GM19035 (cell line): ENCODE measurements around the gene AHNAK.
"Not testable (repeated sequence)": the region's sequence is repeated elsewhere in the genome, so short reads cannot be mapped to it uniquely, and the experiment has no call there.

Source experiments
- ATAC-seq: cut with Tn5 transposase; IDR thresholded peaks from one replicate; pipeline ENCODE4 v1.9.1; 2021; ENCODE audit not compliant: unreplicated experiment

Gene AHNAK

GRCh38 chr11:62552485-62553079 is 6.0 kb upstream of the AHNAK start:
- no peak for ATAC-seq

GRCh38 chr11:62550478-62550877 is 3.9 kb upstream of the AHNAK start:
- not testable (repeated sequence) for ATAC-seq

GRCh38 chr11:62548545-62549335 is 2.1 kb upstream of the AHNAK start:
- ATAC-seq, result no peak

- no peak for ATAC-seq
Measured at GRCh38 chr11:62547691-62548281, 1.2 kb upstream of the AHNAK start.

- ATAC-seq, result no peak
Measured at GRCh38 chr11:62546929-62547625, 471 bp upstream of the AHNAK start.

- ATAC-seq, result no peak
Measured at GRCh38 chr11:62545437-62546243, 966 bp downstream of the AHNAK start.

- no peak for ATAC-seq
Measured at GRCh38 chr11:62544581-62545436, 1.8 kb downstream of the AHNAK start.

GRCh38 chr11:62543680-62544444 is 2.7 kb downstream of the AHNAK start:
- no peak for ATAC-seq

- peak; percentile 34 for ATAC-seq
Measured at GRCh38 chr11:62542750-62543567, 3.6 kb downstream of the AHNAK start.

- no peak for ATAC-seq
Measured at GRCh38 chr11:62542111-62542745, 4.4 kb downstream of the AHNAK start.

GRCh38 chr11:62540804-62541701 is 5.6 kb downstream of the AHNAK start:
- peak; percentile 42 for ATAC-seq

GRCh38 chr11:62539238-62539925 is 7.2 kb downstream of the AHNAK start:
- no peak for ATAC-seq

- ATAC-seq, result no peak
Measured at GRCh38 chr11:62538470-62539237, 8.0 kb downstream of the AHNAK start.

GRCh38 chr11:62536301-62536957 is 10.2 kb downstream of the AHNAK start:
- ATAC-seq, result no peak

- no peak for ATAC-seq
Measured at GRCh38 chr11:62535802-62536201, 10.8 kb downstream of the AHNAK start.
